ENCODE measurements around the gene GLP1R.

GLP1R gene

DNA sequence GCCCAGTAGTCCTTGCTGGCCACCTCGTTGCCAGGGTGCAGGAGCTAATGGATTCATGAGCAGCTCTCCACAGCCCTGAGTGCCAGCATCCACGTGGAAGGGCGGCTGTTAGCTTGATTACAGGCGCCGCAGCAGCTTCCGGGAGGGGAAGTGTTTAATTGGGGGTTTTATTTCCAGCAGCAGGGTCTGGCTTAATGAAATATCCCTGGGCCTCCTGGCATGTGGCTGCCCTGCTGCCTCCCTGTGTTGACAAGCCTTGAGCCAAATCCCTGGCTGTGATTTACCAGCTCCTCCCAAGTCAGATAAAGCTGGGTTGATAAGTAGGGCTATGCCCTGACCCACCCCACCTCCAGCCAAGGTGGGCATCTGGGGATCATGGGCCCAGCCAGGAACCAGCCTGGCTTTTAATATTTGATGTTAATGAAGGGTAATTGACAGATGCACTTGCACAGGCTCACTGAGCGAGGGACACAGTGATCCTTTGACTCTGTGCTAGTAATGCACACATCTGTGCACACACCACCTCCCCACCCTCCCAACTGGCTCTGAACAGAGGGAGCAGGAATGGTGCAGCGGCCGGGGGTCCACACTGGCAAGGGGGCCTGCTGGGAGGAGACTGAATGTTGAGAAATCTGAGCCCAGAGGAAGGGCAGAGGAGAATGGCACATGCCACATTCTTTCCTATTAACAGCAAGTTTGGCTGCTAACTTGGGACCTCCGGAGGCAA is 13.6 kb downstream of the GLP1R start:
- DNase-seq (ENCODE audit: low read depth in 2 of 2), result no peak

DNA sequence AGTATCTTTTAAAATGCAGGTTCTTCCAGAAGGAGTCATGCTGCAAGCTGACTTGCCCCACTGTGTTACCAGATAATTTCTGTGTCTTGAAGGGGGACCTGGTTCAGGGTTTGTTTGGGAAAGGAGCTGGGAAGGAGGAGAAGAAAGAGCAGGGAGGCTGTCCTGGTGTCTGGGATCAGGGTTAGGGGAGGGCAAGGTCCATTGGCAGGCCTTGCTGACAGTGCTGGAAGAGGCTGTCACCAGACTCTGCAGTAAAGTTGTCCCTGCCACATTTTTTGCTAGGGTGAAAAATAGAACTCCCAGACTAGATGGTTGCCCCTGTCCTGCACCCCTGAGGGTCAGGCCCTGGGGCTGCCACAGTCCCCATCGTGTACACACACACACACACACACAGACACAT is 14.9 kb downstream of the GLP1R start:
- no peak for DNase-seq (ENCODE audit: low read depth in 2 of 2)

DNA sequence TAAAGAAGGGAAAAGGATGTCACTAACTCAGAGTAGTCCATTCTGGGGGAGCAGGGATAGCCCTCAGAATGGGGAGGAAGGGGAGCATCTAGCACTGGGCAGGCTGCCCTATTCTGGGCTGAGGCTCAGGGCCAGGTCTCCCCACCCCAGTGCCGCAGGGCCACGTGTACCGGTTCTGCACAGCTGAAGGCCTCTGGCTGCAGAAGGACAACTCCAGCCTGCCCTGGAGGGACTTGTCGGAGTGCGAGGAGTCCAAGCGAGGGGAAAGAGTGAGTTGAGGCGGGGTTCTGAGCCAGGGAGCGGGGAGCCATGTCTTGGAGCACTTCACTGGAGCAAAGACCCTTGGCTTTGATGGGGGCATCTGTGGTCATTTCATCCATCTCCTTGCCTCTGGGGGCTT is 17.0 kb downstream of the GLP1R start:
- no peak for DNase-seq (ENCODE audit: low read depth in 2 of 2)

DNA sequence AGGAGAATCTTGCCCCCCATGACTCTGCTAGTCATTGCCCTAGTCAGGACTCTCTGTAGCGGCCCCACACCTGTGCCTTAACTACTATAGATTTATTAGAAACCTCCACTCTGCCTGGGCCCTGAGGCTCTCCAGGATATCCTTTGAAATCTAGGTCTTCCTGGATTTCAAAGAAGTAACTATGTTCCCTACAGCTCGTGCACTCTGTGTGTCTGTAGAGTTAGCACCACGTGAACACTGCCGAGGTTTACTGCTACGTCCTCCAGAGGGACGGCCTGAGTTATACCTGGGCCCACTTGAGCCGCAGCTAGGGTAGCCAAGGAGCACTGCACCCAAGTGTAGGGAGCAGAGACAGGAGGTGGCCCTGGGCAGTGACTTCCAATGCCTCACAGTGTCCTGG is 19.8 kb downstream of the GLP1R start:
- no peak for DNase-seq (ENCODE audit: low read depth in 2 of 2)

DNA sequence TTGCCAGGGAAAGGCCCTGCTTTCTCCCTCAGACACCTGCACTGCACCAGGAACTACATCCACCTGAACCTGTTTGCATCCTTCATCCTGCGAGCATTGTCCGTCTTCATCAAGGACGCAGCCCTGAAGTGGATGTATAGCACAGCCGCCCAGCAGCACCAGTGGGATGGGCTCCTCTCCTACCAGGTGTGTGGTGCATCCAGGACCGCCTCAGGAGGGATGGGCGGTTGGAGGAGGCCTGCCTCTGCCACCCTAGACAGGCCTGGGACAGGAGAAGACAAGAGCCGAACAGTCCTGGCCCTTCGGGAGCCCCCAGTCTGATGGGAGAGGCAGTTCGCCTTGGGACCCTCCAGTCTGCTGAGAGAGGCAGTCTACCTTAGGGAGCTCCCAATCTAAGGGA is 24.2 kb downstream of the GLP1R start:
- DNase-seq (ENCODE audit: low read depth in 2 of 2), result no peak

DNA sequence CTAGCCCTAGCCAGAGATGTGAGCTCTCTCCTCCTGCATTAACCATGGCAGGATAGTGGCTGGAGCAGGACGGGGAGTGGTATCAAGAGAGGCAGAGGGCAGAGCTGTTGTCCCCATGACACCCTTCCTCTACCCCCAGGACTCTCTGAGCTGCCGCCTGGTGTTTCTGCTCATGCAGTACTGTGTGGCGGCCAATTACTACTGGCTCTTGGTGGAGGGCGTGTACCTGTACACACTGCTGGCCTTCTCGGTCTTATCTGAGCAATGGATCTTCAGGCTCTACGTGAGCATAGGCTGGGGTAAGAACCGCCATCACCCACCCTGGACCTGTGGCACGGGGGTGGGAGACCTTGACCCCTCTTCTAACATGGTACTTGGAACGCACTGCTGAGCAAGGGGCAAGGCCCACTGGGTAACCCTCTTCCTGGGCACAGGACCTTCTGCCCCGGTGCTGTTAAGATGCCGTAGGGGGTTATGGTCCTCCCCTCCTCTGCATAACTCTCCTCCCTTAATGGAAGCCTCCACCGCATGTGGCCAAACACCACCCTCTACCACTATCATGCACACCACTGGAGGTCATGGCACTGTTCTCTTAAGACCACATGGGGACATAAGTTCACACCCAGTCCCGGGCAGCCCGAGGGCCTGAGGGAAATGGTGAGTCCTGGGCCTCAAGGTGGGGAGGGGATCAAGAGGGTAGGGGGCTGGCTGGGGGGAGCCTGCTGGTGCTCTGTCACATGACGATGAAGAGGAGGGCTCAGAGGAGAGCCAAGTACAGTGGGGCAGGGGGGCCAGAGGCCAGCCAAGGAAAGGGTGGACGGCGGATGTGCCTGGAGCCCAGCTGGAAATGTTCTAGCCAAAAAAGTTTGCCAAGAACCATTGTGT is 25.1 kb downstream of the GLP1R start:
- no peak for DNase-seq (ENCODE audit: low read depth in 2 of 2)

DNA sequence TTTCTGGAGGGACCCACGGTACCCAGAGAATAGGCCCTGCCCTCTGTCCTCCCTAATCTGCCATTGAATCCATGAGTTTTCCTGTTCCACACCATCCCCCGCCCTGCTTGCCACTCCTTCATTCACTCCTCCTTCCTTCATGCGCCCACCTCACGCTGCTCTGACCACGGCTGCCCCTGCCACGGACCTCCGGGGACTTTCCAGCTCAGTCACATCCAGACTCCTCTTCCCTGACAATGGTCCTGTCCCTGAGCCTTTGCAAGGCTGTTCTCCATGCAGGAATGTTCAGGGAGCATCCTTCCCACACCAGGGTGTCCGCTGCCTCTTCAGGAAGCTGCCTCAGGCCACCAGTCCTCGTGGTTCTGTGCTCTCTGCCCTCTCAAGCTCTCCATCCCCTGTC is 25.9 kb downstream of the GLP1R start:
- DNase-seq (ENCODE audit: low read depth in 2 of 2), result no peak

DNA sequence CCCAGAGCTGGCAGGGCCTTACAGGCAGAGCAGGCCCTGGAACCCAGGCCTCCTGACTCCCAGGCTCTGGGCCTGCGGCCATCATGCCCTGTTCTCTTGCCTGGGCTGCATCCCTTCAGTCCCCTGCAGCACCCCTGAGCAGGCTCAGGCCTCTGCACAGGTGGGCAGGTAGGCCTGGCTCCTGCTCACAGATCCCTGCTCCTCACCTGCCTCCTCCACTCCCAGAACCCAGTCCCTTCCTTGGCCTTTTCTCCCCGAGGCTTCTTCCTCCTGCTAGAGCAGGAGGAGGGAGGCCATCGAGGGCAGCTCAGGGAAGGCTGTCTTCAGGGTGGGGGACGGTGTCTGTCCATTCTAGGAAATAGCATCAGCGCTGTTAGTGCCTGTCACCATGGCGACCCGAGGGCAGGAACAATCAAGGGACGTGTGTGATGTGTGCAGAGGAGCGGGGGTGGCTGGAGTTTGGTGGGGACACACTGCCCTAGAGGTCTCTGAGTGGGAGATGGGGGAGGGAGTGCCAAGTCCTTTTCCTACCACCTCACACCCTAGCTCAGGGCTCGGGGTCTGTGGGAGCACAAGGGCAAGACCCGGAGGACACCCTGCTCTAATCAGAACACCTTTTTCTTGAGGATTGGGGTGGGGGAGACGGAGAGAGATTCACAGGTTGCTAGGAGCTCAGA is 26.6 kb downstream of the GLP1R start:
- no peak for DNase-seq (ENCODE audit: low read depth in 2 of 2)

DNA sequence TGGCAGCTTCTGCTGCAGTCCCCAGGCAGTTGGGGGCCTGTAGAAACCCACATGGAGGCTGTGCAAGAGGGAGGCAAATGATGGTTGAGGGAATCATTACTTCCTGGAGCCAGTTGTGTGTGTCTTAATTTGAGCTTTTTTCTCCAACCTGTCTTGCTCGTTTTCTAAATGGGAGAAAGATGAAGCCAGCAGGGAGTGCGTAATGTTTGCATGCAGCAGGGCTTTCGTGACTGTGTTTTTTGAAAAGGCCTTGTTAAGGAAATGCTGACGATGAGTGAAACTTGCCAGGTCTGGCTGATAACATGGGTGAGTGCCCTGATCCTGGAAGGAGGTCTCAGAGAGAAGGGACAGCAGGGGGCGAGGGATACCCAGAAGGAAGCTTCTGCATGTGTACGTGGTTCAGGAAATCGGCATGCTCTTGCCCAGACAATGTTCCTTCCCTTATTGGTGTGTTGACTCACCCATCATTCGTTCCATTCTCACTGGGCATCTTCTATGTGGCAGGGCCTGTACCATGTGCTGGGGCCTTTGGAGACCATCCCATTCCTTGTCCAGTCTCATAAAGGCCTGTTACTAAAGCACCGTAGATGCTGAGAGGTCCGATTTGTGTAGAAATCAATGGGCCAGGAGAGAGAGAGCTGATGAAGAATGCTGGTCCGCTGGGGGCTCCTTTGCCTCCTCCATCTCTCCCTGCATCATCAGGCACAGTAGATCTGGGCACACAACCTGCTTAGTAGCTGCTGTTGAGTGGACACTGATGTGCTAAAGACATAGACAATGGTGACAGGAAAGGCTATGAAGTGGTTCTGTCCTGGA is 27.4 kb downstream of the GLP1R start:
- no peak for DNase-seq (ENCODE audit: low read depth in 2 of 2)

DNA sequence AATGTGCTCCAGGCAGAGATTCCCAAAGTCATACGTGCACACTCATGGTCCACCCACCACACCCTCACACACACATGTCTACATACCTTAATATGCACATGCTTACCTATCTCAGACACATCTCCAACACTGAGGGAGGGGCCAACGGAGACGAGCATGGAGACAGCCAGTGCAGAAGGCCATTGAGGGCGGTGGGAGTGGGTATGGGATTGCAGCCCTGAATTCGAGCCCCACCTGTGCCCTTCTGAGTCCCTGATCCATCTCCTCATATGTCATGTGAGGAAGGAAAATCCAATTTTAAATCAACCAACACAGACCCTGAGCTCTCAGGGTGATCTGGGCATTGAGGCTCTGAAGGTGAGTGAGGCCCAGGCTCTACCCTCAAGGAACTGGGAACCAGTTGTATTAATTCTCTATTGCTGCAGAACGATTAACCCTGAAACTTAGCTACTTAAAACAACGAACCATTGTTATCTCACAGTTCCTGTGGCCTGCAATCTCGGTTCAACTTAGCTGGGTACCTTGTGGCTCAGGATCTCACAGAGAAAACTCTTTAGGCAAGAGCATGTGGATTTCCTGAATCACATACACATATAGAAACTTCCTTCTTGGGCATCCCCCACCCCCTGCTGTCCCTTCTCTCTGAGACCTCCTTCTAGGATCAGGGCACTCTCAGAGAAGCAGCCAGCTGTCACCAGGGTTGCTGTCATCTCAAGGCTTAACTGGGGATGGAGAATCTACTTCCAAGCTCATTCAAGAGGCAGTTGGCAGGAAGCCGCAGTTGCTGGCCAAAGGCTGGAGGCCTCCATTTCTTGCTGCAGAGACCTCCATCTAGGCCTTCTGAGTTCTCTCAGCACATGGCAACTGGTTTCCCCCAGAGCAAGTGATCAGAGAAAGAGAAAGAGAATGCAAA is 28.3 kb downstream of the GLP1R start:
- DNase-seq (ENCODE audit: low read depth in 2 of 2), result no peak

DNA sequence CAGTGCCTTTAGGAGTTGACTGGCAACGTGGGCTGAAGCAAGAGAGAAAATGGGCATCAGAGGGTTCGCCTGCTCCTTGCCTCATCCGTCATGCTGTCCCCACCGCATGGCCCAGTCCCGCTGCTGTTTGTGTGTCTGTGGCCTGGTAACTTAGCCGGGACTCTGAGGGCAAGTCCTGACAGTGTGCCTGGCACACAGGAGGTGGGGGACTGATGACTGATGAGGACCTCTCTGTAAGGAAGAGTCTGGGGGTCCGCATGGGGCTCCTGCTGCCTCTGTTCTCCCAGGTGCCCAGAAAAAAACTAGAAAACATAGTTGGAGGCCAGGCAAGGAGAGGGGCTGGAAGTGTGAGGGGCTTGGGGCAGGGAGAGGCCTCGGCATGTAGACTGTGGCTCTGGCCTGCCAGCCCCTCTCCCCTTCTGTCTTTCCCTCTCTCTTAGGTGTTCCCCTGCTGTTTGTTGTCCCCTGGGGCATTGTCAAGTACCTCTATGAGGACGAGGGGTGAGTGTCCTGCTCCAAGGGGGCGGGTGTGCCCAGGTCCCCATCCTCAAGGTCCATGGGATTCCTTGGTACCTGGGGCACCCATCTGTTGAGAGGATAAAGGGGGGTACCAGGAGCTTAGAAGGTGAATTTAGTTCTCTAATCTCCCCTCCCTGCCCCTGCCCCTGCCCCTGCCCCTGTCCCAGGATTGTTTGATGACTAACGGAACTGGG is 29.5 kb downstream of the GLP1R start:
- DNase-seq (ENCODE audit: low read depth in 2 of 2), result no peak

DNA sequence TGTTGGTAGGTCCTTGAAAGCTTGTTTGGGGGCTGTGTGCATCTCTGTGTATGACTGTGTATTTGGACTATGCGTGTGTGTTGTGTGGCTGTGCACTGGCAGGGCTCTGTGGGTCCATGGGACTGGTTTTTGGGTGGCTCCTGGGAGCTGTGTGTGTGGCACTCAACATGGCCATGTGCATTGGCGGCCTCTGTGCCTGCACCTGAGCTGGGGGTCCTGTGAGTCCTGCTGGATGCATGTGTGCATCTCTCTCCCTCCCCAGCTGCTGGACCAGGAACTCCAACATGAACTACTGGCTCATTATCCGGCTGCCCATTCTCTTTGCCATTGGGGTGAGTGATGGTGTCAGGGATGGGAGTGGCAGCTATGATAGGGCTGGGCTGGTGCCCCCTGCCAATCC is 30.1 kb downstream of the GLP1R start:
- no peak for DNase-seq (ENCODE audit: low read depth in 2 of 2)

DNA sequence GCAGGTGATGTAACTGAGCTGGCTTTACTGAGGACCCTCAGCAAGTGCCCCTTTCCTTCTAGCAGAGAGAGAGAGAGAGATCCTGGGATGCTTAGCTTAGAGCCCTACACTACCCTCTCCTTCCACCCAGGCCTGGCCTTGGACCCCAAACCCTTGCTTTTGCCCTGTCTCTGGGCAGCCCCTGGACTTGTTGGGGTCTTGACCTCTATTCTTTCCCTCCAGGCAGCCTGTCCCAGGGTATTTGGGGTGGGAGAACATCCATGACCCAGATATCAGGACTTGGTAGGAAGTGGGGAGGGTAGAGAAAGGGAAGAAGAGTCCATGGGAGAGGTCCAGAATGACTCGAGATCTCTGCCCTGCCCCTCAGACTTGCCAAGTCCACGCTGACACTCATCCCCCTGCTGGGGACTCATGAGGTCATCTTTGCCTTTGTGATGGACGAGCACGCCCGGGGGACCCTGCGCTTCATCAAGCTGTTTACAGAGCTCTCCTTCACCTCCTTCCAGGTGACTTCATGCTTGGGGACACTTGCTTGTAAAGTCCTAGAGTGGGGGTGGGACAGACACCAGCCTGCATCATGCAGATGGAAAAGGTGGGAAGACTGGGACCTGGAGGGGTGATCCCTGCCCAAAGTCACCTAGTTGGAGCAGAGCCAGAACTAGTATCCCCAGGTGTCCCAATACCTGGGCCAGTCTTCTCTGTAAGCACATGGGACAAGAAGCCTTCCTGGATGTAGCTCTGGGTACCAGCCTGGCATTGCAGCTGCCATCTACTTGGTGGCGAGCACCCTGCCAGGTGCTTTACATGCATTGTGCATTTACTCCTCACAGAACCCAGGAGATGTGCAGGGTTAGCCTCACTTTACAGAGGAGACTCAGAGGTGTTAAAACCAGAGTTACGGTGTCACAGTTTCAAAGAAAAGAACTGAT is 30.9 kb downstream of the GLP1R start:
- no peak for DNase-seq (ENCODE audit: low read depth in 2 of 2)

DNA sequence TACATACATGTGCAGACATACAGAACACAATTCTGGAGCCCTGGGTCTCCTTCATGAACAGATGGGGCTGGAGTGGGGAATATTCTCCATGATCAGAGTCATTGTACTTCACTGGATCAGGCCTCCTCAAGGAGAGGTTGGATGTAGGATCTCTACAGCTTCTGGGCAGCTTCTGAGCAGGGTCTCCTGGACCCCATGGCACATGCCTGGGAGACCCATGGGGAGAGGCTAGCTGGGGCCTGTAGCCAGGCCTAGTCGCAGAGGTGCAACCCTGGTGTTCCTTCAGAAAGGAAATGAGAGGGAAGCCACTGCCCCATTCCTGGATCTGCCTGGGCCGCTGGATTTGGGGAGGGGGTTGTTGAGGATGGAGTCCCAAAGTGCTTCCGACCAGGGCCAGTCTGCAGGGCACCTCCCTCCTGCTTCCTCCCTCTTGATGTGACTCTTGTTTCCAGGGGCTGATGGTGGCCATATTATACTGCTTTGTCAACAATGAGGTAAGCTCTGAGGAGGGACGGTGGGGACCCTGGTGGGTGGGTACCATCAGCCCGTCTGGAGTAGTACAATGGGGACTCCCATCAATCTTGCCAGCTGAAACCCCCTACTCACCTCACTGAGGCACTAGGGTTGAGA is 31.8 kb downstream of the GLP1R start:
- no peak for DNase-seq (ENCODE audit: low read depth in 2 of 2)

DNA sequence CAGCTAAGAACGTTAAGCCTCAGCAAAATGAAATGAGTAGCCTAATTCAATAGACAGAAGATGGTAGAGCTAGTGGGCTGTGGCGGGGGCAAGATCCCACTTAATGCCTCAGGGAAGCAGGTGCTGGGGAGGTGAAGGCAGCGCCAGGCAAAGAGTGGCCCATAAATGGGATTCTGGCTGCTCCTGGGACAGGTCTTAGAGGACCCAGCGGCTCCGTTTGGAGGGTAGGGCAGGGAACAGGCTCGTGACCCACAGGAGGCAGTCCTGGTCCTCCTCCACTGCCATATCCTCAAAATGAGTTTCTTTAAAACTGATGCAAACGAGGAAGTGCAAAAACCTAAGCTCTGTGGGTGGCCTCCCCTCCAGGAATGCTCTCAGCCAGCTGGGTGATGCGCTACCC is 33.7 kb downstream of the GLP1R start:
- no peak for DNase-seq (ENCODE audit: low read depth in 2 of 2)

DNA sequence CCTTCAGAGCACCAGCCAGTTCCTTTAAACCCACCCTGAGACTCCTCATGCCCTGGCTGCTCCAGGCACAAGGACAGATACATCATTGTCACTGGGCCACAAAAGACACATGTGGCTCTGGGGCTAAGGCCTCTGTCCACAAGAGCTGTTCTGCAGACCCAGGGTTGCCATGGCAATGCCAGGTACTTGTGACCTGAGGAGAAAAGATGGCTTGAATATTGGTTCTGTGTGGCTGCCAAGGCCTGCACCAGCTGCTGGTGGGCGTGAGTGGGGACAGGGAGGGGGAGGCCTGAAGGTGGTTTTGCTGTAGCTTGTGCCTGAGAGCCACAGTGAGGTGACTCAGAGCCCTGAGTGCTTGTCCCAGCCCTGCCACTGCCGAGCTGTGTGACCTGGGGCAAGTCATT is 34.7 kb downstream of the GLP1R start:
- peak in 1 of 2 donors; percentile 10 for DNase-seq (ENCODE audit: low read depth in 2 of 2)

DNA sequence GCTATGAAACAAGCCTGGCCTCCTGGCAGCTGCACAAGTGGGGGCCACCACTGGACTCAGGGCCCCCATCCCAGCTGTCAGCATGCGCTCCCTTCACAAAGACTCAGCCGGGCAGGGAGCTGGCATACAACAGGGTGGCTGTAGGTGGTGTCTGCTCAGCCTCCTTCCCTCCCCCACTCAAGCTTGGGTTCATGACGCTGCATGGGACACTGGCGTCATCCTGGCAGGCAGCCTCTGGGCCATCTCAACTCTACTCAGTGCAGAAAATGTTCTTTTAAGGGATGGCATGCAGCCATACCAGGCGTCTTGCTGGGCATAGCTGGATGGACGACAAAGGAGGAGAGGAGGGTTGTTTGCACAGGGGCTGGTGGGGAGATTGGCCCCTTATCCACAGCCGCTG is 35.9 kb downstream of the GLP1R start:
- DNase-seq (ENCODE audit: low read depth in 2 of 2), result no peak

DNA sequence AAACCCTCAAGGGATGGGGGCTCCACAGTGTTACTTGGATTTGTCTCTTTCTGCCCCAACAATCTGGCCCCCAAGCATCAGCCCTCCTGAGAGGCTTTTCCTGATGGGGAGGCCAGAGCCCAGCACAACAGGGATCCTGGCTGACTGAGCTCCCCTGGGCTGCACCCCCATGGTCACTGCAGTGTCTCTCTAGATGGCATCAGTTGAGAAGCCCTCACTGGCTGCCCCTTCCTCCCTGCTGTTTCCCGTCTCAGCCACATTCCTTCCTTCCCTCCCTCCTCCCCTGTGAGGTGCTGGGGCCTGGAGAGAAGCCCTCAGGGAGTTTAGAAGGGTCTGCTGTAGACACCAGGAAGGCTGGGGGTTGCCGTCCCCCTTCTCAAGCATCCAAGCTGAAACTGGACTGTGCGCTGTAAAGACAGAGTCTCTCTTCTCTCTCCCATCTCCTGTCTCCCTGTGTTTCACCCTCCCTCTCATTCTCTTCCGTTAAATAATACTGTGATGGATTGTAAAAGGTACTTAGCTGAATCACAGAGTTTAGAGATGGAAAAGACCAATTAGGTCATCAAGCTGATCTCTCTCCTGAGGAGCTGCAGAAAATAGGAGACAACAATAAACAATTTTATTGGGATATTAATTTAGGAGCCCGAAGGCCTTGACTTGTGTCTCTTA is 36.7 kb downstream of the GLP1R start:
- DNase-seq (ENCODE audit: low read depth in 2 of 2), result no peak

Measured in stimulated activated CD8-positive, alpha-beta memory T cell treated with anti-CD3 and anti-CD28 coated beads, Interleukin-7, amount 100 ng/mL, for 4 hours (primary cell).